ENCODE data around the gene SPRY2.

SPRY2 gene

GRCh38 chr13:80312012-80312704 is 28.8 kb downstream of the SPRY2 start:
- no peak for DNase-seq

DNA sequence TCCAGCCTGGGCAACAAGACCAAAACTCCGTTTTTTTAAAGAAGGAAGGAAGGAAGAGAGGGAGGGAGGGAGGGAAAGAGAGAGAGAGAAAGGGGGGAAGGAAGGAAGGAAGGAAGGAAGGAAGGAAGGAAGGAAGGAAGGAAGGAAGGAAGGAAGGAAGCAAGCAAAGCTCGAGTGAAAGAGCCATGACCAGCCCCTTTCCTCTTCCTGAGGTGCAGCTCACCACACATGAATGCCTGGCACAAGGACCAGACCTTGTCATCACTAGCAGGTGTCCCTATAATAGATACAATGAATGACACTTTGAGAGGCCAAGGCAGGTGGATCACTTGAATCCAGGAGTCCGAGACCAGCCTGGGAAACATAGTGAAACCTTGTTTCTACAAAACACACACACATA is 31.0 kb downstream of the SPRY2 start:
- no peak for DNase-seq

- DNase-seq, result no peak
These were observed 33.4 kb downstream of the SPRY2 start for GRCh38 chr13:80307401-80307987.

DNA sequence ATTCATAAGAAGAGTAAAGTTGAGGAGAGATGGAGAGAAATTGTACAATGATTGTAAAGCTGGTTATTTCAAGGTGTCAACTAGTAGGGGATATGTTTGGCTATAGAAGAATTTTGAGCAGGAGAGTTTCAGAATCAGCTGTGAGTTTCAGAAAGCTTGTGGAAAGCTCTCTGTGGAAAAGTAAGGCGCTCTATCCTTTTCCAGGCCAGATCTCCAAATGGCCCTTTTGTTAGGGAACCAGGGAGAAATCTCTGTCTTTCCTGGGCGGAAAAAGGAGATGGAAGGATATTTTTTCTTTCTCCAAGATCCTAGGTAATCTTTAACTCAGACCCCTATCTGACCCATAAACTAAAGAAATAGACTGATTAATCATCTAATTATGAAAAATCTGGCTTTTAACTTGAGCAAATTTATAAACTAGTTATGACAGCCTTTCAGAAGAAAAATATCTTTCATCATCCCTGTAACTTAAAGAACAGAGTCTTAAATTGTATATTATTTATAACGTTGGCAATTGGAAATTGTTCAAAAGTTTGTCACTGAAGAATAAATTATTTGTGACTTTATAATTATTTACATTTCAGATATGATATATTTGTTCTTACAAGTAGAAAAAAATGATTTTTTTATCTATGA is 34.5 kb downstream of the SPRY2 start:
- no peak for DNase-seq

- DNase-seq, result no peak
These were observed 35.2 kb downstream of the SPRY2 start for GRCh38 chr13:80305737-80306136.

GRCh38 chr13:80303225-80303811 is 37.6 kb downstream of the SPRY2 start:
- no peak for DNase-seq

GRCh38 chr13:80299046-80299445 is 41.9 kb downstream of the SPRY2 start:
- no peak for DNase-seq

DNA sequence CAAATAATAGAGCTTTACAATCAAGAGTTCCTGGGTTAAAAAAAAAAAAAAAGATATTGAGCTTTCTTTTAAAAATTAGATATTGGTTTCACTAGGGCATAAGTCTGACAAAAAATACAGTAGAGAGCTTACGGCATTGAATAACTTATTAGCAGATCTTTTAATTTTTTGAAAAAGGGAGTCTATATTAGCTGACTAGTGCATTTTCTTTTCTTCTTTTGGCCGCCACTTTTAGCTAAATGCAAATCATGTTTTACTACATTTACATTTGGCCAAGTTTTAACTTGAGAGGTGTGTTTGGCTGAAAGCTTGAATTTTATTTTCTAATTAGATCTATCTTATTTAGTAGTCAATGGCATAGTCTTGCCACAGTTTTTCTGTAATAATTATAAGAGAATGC is 43.4 kb downstream of the SPRY2 start:
- no peak for DNase-seq

GRCh38 chr13:80297094-80297493 is 43.8 kb downstream of the SPRY2 start:
- no peak for DNase-seq

- DNase-seq, result no peak
These were observed 44.3 kb downstream of the SPRY2 start for GRCh38 chr13:80296638-80297037.

DNA sequence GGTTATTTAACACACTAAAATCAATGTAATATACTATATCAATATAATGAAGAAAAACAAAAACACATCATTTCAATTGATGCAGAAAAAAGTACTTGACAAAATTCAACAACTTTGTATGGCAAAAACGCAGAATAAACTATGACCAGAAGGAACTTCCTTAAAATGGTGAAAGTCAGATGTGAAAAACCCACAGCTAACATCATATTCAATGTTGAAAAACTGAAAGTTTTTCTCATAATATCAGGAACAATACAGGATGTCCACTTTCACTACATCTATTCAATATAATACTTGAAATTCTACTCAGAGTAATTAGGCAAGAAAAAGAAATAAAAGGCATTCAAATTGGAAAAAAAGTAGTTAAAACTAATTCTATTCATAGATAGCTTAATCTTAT is 50.3 kb downstream of the SPRY2 start:
- DNase-seq, result no peak
